ENCODE measurements around the gene NKAIN1.
"Not testable (repeated sequence)": the region's sequence is repeated elsewhere in the genome, so short reads cannot be mapped to it uniquely, and the experiment has no call there.

NKAIN1 gene

DNA sequence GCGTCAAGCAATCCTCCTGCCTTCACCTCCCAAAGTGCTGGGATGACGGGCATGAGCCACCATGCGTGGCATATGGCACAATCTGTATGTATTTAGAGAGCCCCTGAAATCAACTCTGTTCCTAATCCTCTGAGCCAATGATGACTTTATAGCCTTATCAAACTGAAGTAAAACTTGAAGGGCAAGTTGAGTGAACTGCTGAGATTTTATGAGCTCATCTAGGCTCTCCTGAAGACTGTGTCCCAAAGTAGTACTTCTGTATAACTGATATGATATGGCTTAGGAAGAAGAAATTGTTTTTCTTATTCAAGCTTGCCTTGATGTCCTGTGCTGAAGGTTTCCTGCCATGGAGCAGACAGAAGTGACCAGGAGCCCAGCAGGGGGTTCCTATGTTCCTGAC lies 23.7 kb upstream of the NKAIN1 start:
- no peak for TF ChIP-seq CTCF (IDR thresholded peaks at IDR 0.05)
- Histone ChIP-seq H3K4me3 (no peak overlapping the region), H3K27ac (no peak overlapping the region)
- no peak for DNase-seq (ENCODE audit: low spot score)

GRCh38 chr1:31262393-31262792 lies 22.7 kb upstream of the NKAIN1 start:
- not testable (repeated sequence) for H3K27ac ChIP-seq; H3K4me3 ChIP-seq; DNase-seq (ENCODE audit: low spot score)

- no peak overlapping the region for H3K27ac ChIP-seq
- no peak overlapping the region for H3K4me3 ChIP-seq
- no peak for TF ChIP-seq CTCF (IDR thresholded peaks at IDR 0.05)
- DNase-seq (ENCODE audit: low spot score), result no peak
Observed at GRCh38 chr1:31261916-31262315, 22.2 kb upstream of the NKAIN1 start.

DNA sequence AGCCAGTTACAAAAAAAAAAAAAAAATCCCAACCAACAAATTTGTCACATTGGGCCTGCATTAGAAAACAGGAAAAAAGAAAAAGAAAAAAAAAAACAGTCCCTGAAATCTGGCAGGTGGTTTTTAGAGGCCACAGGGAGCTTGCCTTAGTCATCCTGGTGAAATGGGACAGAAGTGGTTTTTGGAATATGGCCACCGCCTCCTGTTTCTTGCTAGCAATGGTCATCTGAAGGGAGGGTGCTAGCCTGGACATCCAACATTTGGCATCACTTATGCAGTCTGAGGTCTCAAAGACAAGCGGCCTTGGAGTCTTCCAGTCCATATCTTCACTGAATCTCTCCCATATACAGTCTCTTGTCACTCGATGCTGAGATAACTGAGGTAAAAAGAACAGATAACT lies 20.1 kb upstream of the NKAIN1 start:
- Histone ChIP-seq H3K4me3 (no peak overlapping the region), H3K27ac (no peak overlapping the region)
- no peak for TF ChIP-seq CTCF (IDR thresholded peaks at IDR 0.05)
- DNase-seq (ENCODE audit: low spot score), result no peak

GRCh38 chr1:31258581-31258980 lies 18.9 kb upstream of the NKAIN1 start:
- H3K27ac ChIP-seq, result no peak overlapping the region
- TF ChIP-seq CTCF (IDR thresholded peaks at IDR 0.05), result no peak
- DNase-seq (ENCODE audit: low spot score), result no peak

DNA sequence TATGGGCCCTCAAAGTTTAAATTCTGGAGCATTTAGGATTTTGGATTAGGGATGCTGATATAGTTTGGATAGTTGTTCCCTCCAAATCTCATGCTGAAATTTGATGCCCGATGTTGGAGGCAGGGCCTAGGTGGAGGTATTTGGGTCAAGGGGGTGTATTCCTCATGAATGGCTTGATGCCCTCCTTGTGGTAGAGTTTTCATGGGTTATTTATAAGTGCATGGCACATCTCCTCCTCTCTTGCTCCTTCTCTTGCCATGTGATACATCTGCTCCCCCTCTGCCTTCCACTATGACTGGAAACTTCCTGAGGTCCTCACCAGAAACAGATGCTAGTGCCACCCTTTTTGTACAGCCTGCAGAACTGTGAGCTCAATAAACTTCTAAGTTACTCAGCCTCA lies 17.5 kb upstream of the NKAIN1 start:
- Histone ChIP-seq H3K27ac (no peak overlapping the region), H3K4me3 (no peak overlapping the region)
- no peak for TF ChIP-seq CTCF (IDR thresholded peaks at IDR 0.05)
- no peak for DNase-seq (ENCODE audit: low spot score)

More at GRCh38 chr1:31258581-31258980, 18.9 kb upstream of the NKAIN1 start:
- H3K4me3 ChIP-seq, result no peak overlapping the region

DNA sequence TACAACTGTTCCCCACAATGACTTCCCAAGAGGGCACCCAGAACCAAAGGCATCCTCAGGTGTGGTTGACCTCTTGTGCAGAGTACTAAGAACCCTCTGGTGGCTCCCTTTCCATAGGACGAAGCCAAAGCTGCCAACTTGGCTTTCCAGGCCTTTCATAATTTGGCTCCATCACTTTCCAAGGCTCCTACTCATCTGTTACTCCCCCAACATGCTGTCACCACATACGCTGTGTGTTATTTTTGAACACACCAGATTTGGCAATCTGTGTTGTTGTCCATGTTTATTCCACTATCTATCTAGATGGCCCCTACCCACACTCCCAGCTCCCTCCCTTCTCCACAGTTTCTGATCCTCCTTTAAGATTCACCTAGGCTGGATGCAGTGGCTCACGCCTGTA lies 10.2 kb upstream of the NKAIN1 start:
- no peak for TF ChIP-seq CTCF (IDR thresholded peaks at IDR 0.05)
- no peak overlapping the region for H3K4me3 ChIP-seq
- no peak overlapping the region for H3K27ac ChIP-seq
- no peak for DNase-seq (ENCODE audit: low spot score)

- H3K27ac ChIP-seq, result no peak overlapping the region
- no peak for DNase-seq (ENCODE audit: low spot score)
- TF ChIP-seq CTCF (IDR thresholded peaks at IDR 0.05), result no peak
Observed at GRCh38 chr1:31248276-31248675, 8.6 kb upstream of the NKAIN1 start.

More at GRCh38 chr1:31248276-31248675, 8.6 kb upstream of the NKAIN1 start:
- no peak overlapping the region for H3K4me3 ChIP-seq
